SKM-1 treated with dmso at 0.1 percent for 144 hours (cell line): ENCODE measurements around the gene JUP.

Source experiments
- DNase-seq: peaks from one replicate; lab custom pipeline; 2025; ENCODE audit not compliant: unreplicated experiment; lab: John Stamatoyannopoulos, UW

Gene JUP

DNA sequence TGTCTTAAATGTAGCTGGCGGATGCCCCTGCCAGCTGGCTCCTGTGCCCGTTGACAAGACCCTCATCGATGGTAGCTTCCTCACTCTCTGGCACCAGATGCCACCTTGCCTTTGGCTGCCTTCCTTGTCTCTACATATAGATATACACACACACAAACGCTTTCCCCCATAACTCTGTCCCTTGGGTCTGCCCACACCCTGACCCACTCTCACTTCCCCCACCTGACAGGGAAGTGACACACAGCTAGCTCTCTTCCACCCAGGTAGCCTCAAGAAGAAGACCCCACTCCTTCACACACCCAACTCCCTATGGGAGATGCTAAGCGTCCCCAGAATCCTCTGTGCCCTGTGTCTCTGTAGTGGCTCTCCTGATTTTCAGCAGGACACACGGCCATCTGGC lies 25.6 kb downstream of the JUP start:
- DNase-seq = no peak

DNA sequence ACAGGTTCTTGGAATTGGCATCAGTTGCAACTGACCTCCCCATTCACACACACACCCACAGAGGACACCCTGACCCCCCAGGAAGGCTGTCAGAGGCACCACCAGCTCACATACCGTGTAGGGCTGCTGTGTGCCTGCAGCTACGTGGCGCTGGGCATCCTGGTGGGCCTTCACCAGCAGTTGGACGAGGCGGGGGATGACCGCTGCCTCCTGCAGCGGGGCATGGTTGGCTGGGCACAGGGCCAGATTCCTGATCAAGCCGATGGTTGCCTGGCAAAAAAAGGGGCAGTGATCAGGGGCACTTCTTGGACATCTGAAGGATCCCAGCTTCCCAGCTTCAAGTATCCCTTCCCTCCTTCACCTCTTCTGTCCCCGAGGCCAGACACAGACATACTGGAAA lies 27.9 kb downstream of the JUP start:
- no peak for DNase-seq

DNA sequence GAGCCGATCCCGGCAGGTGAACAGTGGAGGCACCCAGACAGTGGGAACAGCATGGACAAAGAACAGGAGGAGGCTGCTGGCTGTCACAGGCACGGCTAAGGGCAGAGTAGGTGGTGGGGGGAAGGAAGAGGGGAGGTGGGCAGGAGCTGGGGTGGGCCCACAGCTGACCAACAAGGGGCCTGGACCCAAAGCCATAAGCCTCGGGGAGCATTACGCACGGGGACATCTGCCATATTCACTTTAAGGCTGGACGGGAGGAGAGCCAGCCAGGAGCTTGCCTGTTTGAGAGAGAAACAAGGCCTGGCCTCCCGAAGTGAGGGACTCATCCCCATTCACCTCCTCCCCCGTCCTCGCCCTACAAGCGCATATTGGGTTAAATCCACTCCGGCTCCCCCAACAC lies 32.4 kb downstream of the JUP start:
- DNase-seq = no peak

DNA sequence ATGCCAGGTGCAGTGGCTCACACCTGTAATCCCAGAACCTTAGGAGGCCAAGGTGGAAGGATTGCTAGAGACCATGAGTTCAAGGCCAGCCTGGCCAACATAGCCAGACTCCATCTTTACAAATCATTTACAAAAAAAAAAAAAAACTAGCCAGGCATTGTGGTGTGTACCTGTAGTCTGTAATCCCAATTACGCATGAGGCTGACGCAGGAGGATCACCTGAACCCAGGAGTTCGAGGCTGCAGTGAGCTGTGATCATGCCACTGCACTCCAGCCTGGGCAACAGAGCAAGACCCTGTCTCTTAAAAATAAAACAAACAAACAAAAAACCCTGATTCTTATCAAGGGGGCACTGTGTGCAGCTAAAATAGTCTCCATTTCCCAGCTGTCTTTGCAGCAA lies 35.2 kb downstream of the JUP start:
- no peak for DNase-seq

DNA sequence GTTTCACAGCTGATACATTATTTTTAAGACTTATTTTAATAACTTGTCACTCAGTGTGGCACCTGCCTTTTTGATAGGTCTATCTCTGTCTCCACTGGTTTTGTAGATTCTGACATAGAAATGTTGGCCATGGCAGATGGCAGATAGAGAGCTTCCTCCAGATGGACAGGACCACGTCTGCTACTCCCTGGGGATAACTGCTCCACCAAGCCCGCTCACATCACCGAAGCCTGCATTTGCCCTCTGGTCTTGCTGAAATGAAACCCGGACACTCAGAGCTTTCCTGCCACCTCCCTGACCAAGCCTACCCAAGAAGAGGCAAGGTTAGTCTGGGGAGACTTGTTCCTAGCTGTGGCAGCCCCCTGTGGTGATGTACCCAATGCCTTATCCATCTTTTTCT lies 35.6 kb downstream of the JUP start:
- no peak for DNase-seq

DNA sequence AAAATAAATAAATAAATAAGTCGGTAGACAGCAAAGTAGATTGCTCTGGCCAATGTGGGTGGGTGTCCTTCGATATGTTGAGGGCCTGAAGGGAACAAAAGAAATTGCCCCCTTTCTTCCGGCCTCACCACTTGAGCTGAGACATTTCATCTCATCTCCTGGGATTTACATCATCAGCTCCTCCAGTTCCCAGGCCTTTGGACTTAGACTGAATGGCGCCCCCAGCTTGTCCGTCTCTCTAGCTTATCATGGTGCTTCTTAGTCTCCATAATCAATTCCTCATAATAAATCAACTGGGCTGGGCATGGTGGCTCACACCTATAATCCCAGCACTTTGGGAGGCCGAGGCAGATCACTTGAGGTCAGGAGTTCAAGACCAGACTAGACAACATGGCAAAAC lies 38.2 kb downstream of the JUP start:
- no peak for DNase-seq

DNA sequence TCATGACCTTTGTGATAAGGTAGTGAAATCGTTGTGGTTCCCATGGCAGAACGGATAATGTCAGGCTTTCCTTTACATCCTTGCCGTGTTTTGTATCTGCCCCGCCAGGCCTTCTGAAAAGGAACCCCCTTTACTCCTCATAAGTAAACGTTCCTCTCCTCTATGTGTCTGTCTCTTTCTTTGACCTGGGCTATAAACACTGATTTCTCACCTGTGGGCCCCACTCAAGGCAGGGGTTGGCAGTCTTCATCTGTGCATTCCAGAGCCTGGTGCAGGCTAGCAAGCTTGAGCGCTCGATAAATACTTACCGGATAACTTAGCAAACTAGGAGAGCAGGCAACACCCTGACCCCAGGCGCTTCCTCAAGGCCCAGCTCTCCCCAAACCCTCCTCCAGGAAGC lies 44.8 kb downstream of the JUP start:
- DNase-seq = no peak

DNA sequence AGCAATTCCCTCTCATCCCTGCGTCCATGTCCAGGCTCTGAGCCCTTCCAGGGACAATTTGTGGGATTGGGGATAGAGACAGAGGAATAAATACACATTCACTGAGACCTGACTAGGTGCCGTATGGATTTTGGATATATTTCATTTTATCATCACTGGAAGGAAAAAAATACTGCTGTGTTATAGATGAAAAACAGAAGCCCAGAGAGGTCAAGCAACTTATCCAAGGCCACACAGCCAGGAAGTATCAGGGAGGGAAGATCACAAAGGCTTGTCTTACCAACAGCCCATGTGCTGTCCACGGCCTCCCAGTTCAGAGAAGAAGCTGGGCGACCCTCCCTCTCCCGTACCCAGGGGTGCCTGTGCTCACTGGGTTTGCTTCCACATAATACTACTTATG lies 46.0 kb downstream of the JUP start:
- no peak for DNase-seq

DNA sequence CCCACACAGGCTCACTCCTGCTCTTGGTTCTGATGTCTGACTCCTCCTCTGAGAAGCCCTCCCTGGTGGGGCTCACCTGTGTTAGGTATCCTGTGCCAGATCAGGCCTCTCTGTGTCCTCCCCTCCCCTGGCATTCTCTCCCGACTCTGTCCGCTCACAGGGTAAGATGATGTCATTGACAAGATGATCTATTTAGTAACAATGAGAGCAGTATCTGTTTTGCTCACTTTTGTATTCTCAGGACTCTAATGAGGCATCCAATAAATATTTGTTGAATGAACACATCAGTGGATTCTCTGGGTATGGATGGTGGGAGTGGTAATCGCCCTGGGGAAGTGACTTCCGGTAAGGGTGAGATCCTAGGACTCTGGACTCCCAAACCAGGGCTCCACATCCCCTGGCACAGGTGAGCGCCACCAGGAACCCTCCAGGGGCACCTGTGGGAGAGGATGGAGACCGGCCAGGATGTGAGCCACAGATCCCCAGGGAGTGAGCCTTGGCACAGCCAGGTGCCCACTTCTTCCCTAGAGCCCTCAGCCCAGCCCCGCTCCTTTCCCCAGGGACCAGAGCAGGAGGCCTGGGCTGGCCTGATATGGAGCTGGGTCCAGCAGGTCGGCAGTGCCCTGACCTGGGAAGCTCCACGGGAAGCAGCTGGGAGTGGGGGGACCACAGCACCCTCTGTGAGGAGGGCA lies 46.7 kb downstream of the JUP start:
- no peak for DNase-seq

DNA sequence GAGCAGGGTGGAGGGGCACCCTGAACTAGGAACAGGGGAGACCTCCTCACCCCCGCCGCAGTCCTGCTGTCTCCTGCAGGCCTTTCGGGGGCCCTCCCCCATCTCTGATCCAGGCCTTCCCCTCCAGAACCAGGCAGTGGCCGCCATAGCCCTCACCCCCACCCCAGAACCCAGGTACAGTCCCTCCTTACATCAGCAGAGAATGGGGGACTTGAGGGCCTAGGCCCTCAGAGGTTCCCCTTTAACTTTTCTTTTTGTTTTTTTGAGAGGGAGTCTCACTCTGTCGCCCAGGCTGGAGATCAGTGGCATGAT lies 47.8 kb downstream of the JUP start:
- DNase-seq = no peak

DNA sequence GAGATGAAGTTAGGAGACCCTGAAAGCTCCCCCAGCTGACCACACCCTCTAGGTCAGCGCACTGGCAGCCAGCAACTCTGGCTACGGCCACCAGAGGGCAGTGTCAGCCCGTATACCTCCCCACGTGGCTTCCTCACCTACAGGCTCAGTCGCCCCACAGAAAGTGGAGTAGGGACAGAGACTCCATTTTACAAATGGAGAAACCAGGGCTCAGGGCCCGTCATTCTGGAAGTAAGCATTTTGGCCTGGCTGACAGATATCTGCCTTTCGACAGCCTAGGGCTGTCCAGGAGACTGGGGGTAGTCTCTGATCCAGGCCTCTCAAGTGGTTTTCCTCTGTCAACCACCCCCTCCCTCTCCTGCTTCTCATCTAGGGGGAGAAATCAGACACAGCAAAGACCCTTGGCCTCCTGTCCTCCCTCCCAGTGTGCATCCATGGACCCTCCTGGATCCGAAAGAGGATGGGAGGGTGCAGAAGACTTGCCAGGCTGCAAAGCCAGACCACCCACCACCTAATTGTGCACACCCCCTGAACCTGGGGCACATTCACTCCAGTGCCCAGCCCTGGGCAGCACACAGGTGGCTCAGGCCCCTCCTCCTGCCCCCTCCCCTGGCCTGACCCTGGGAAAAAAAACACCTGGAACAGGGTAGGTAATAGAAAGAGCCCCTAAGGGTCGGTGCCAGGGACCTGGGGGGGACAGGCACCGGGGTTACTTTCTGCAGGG lies 48.3 kb downstream of the JUP start:
- DNase-seq = peak; percentile 69

DNA sequence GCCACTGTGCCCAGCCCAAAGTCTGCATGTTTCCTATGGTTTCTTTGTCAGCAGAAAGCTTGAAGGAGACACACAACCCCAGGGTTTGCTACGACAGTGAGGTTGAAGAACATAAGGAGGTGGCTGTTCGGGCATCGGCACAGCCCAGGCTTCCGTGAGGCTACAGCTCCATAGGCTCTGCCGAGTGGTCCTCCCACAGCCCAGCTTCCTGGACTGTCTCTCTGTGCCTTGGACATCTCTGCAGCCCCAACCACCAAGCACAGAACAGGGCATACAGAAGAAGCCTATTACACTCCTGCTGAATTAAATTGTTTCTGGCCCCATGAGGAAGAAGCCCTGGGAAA lies 48.9 kb downstream of the JUP start:
- DNase-seq = no peak

DNA sequence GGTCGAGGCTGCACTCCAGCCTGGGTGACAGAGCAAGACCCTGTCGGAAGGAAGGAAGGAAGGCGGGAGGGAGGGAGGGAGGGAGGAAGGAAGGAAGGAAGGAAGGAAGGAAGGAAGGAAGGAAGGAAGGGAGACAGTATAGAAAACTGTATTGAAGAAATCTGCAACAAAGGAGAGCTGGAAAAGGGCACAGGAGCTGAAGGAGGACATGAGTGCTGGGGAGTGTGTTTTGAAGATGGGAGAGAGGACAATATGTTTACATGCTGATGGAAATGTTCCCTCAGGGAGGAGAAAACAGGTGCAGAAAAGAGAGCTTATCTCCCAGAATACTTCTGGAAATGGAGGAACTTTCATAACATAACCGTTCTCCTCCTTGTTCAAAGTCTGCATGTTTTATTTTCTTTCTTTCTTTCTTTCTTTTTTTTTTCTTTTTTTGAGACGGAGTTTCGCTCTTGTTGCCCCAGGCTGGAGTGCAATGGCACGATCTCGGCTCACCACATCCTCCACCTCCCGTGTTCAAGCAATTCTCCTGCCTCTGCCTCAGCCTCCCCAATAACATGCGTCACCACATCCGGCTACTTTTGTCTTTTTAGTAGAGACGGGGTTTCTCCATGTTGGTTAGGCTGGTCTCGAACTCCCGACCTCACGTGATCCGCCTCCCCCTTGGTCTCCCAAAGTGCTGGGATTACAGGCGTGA lies 49.4 kb downstream of the JUP start:
- DNase-seq = no peak

DNA sequence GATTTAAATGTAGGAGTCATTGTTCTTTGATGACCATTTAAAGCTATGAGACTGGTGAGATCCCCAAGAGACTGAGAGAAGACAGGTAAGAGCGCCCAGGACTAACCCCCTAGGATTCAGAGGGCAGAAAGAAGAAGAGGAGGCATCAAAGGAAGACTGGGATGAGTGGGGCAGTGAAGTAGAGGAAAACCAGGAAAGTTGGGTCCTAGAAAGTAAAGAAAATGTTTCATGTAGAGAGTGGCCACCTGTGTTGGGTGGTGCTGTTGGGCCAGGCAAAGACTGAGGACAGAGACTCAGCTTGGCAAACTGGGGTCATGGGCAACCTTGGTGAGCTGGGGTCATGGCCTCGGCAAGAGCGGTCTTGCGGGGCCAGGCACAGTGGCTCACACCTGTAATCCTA lies 50.8 kb downstream of the JUP start:
- no peak for DNase-seq

DNA sequence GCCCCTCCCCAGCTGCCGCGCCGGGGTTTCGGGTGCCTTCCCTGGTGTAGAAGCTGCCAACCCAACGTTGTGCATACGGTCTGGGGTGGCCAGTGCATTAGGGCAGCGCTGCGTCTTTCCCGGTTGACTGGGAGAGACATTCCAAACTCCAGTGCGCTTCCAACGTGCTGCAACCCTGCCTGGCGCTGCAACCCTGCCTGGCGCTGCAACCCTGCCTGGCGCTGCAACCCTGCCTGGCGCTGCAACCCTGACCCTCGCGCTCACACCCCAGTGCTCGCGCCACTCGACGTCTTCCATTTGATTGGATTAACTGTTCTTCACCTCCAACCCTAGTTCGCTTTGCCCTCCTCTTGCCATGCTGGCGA lies 51.6 kb downstream of the JUP start:
- DNase-seq = no peak

DNA sequence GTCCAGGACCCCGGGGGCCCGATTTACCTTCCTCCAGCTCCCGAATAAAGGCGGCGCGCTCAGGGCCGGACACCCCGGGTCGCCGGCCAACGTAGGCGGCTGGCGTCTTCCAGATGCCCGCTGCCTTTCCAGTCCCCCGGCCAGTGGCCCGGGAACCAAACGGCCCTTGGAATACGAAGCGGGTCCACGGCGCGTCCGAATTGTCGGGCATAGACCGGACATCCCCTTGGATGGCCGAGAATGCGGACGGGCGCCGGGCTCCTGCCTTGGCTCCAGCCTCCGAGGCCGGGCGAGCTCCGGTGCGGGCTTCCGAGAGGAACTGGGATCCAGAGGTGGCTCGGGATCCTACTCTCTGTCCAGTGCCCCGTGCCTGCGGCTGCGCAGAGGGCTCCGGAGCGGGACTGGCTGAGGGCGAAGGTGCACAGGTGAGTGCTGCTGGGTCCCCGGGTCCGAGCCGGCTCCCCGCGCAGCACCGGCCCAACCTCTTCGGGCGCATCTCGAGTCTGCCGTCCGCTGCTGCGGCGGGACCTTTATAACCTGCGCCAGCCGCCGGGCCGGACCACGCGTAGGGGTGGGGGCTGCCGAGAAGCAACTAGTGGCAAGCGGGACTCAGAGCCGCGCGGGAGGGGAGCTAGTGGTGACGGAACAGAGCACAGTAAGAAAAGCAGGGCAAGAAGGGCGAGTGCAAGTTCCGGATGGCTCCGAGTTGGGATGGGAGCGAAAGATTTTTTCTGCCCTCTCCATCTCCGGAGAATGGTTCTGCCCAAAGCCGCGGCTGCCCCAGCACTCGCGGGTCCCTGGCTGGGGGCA lies 52.2 kb downstream of the JUP start, which contains the start of gene HAP1:
Gene HAP1, minus strand, starts transcription at position 505 of the 810 bp plus-strand sequence. Its CDS starts 9 bp downstream, at position 496.
- DNase-seq = no peak

DNA sequence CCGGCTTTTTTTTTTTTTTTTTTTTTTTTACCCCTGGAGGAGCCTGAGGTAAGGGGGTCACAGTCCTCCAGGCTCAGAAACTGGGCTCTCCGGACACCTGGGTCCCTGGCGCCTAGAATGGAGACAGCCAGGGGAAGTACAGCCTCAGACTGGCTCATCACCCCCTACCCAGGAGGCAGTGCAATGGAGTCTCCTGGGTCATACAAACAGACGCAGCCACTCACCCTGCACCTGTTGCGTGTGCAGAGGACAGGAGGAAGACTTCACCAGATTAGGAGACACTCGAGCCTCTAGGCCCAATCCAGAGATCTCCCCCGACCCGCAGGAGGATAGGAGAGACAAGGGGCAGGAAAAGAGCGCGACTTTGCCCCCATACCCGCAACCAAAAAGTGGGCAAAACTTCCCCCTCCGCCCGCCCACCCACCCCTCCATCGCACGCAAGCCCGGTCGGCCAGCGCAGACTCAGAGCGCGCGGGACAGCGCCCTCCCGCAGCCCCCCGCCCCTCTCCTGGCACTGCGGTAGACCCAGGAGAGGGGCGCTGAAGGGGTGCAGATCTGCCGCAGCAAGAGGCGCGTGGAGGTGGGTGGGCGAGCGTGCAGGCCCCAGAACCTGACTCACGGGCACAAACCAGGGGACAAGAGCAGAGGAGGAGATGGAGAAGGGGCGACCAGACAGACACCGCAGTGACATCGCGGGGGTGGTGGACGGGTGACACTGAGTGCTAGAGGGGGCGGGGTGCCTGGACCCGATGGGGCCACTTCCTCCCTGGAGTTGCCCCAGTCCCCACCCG lies 53.0 kb downstream of the JUP start:
- no peak for DNase-seq

DNA sequence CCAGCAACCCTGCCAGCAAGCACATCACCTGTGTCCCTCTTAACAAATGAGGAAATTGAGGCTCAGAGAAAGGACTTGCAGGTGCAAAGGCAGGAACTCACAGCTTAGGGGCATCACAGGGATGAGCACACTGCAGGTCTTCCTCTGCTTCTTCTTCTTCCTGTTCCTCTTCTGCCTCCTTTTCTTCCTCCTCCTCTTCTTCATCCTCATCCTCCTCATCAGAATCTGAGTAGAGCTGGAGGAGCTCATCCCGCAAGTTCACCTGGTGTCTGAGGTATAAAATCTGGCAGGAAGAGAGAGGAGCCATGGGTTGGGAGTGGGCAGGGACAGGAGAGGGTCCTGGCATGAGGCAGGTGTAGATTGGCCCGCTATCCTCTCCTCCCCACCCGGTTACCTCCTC lies 54.7 kb downstream of the JUP start:
- peak; percentile 2 for DNase-seq

DNA sequence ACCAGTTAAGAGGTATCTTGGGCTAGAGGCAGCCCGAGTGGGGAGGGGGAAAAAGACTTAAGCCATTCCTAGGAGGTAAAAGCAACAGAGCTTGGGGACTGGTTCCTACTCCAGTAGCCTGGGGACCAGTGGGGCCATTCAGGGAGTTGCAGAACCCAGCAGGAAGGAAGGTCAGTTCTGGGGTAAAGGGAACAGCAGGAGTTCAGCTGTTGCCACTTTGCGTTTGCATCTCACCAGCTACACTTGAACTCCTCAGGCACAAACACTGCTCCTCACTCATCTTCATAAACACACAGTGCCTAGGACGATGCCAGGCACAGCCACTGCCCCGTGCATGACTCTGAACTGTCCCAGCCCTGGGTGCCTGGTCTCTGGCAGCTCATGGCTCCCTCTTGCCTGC lies 56.0 kb downstream of the JUP start:
- DNase-seq = no peak

DNA sequence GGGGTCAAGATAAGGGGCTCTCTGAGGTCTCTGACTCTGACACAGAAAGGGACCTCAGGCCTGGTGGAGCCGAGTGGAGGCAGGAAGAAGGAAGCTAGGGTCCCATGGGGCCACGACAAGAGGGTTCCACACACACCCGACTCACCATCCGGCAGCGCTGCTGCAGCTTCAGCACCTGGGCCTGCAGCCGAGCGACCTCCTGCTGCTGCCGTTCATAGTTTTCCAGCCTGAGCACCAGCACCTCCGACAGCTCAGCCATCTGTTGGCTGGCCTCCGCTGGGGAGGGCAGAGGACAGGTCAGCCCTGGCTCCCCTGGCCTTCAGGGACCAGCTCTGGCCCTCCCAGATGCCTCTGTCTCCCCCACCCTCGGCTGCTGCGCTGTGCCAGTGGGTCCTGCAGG lies 58.5 kb downstream of the JUP start:
- DNase-seq = no peak

DNA sequence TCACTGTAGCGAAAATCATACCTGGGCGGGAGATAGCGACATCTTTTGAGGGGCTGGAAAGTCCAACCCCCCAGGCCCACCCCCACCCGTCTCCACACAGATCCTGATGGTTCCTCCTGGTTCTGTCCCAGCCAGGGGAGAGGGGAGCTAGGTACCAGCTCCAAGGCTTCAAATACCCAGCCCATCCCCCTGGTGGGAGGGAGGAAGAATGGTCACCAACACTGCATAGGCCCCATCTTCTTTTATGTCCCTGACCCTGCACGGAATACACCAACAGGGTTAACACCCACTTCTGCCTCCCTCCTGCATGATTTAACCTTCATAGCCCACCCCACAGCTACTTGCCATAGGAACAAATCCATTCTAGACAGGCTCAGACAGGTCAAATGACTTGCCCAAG lies 61.4 kb downstream of the JUP start:
- DNase-seq = no peak
